Hindlimb muscle (tissue), 1 donor: Measurements from ENCODE around the gene GRN. TPM values are rescaled to one million over a fixed set of nuclear protein-coding genes. Genes with fewer than 3 reads are reported as not detected.
A peak's percentile ranks its signal among the peaks of the same experiment; 100 is the strongest.
"Not testable (repeated sequence)": the region's sequence is repeated elsewhere in the genome, so short reads cannot be mapped to it uniquely, and the experiment has no call there.

Experiments
- DNase-seq: peaks from one replicate; pipeline ENCODE4 v3.0.0-alpha.2; 2013
- polyA plus RNA-seq: library from polyadenylated mRNA; unstranded; fragments of 120-200 nt; gene quantifications from one replicate; pipeline ENCODE4 v1.2.1, GENCODE V29; 2013; ENCODE audit not compliant: insufficient read length

Gene GRN
- polyA plus RNA-seq, 1 donor = 277 TPM

DNA sequence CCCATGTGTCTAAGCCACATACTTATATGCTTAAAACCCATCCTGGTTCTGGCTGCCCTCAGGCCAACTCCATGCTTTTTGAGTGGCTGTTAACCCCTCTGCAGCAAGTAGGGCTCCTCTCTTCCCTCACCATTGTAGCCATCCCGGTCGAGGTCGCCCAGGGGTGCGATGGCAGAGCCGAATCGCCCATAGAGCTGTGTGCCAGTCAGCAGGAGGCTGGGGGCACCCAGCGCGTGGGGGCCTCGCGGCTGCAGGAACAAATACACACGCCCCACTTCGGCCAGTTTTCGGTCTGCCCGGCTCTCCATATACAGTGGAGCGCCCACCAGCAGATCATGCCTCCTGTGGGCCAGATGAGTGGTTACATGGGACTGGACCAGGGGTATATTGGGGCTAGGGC, 38.3 kb downstream of the GRN start:
- DNase-seq = no peak

DNA sequence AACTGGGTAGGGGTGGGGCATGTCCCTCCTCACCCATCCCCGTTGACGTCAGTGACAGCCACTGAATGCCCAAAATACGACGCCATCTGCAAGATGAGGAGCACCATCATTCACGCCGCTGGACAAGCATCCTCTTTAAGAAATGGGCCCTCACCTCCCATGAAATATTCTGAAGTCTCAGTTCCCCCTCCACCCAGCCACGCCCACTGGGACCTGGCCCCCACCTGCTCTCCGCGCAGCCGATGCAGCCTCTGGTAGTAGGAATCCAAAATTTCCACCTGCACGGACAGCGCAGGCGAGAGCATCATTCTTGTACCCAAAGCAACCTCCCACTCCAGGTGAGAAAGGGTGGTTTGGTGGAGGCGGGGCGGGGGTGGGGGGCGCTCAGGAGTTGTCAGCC, 38.8 kb downstream of the GRN start:
- no peak for DNase-seq

DNA sequence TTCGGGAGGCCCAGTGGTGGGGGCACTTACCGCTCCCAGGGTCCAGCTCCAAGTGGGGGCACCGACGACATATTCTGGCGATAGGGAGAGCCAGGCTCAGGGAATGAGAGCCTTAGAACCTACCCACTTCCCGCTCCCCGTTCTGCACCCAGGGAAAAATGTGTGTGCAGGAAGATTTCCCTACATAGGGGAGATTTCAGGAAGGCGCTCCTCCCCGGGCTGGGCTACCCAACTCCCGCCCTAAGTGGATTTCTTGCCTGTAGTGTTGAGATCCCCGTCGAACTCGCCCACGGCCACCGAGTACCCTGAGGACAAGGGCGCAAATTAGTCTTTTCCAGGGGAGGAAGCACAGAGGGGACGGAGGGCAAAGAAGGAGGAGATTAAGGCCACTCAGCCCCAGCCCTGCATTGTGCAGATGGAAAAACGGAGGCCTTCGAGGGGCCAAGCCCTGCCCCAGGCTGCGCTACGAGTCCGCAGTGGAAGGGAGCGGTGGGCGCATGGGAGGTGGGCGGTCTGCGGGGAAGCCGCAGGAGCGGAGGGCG, 39.2 kb downstream of the GRN start:
- DNase-seq = no peak

DNA sequence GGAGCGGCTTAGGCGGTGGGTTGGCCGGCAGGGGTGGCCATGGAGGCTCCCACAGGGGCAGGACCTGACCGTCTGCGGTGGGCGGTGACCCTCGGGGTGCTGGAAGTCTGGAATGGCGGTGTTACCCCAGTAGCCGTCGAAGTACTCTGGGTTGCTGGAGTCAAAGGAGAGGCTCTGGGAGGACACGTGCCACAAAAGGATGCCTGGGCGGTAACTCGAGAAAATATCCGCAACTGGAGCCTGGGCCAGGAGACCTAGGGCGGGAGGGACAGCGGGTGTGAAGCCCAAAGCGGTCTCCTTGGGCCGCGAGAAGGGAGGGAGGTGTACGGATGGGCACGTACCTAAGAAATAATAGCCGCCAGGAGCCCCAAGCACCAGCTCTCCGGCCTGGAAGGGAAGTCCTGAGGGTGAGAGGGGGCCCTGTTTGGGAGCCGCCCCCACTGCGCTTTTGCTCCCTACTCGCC, 39.8 kb downstream of the GRN start:
- no peak for DNase-seq

DNA sequence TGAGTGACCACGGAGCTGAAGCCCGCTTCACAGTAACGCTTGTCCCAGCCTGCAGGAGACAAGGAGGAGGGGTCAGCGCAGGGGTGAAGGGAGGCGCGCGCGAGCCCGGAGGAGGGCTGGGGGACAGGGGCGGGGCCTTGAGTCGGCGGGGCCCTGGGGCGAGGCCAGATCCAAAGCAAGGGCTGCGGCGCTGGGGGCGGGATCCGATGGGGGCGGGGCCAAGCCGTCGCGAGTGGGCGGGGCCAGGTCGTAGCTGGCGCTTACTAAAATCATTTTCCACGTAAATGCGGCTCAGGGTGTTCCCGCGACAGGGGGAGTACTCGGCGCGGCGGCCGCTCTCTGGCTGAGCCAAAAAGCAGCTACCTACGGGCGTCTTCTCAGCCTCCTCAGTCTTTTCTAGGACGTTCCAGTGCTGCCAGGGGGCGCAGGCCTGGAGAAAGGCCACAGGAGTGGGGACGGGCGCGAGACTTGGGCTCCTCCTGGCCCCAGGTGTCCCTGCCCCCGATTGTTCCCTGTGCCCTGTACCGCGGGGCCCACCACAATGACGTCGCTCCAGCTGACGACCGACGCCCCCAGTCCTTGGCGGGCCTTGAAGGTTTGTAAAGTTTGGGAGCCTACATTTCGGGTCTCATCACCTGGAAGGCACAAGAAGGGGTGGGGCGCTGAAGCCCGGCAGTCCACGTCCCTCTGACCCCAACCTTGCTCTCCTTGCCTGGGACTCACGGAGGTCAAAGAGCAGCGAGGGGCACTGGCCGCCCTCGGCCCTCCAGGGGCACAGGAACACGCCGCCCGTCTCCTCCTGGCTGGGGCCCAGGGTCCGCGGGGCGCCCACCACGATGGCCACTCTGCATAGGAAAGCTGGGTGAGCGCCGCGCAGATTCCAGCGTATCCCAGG, 40.4 kb downstream of the GRN start:
- DNase-seq = peak; percentile 79

DNA sequence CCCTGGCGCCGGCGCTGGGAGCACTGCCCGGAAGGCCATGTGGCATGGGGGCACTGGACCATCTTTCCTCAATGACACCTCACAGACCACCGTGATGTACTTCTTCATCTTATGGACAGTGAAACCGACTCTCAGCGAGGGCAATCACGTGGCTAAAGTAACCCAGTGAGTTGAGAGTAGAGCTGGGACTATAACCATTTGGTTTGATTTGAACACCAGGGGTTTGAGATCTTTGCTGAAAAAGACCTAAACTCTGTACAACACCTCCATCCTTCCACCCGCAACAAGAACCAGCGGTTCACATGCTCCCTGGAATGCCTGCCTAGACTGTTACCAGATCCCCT, 41.1 kb downstream of the GRN start:
- DNase-seq = no peak

DNA sequence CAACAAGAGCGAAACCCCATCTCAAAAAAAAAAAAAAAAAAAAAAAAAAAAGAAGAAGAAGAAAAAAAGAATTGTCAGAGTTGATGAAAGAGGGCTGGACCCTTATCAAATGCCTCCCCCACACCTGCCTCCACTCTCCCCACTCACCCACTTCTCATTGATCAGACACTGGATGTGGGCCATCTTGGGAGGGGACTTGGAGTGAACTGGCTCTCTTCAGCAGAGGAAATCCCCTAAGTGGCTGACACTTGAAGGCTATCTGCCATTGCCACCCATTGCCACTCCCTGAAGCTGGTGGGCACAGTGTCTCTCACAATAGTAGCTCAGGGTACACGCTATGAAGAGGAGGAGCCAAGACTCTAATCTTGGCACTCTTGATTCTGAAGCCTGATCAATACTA, 42.7 kb downstream of the GRN start:
- no peak for DNase-seq

DNA sequence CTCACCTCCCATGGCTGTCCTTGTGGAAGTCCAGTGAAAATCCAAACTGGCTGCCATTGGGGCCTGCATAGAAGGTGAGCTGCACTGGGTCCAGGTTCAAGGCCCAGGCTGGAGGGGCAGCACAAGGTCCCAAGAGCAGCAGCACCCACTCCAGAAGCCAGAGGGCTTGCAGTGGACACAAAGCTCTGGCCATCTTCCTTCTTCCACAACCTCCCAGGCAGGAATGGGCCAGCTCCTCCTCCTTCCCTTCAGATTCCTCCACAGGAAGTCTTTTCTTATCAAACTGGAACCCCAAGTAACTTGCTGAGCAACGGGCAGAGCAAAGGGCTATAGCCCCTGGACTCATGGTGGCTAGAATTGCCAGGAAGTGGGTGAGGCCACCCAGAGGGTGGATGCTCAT, 44.2 kb downstream of the GRN start, which contains the start of gene ITGA2B:
Gene ITGA2B, minus strand, starts transcription at position 369 of the 400 bp plus-strand sequence. Its CDS starts 176 bp downstream, at position 193.
- no peak for DNase-seq

DNA sequence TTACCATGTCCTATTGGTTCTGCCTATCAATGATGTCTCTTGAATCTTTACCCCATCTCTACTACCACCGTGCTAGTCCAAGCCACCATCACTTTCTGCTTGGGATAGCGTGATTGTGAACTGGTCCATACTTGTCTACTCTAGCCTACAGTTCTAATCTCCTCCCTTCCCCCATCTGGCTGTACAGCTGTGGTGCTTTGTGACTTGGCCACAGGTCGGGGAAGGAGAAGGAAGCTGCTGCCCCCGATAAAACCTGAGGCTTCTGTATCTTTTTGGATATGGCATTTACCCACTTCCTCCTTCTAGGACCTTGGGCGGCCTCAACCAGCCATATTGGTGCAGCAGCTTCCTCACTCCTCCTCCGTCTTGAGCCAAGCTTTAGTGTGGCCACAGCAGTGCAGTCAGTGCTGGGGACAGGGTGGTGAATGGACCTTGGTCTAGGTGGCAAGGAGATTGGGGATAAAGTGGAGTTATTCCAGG, 44.7 kb downstream of the GRN start:
- no peak for DNase-seq

DNA sequence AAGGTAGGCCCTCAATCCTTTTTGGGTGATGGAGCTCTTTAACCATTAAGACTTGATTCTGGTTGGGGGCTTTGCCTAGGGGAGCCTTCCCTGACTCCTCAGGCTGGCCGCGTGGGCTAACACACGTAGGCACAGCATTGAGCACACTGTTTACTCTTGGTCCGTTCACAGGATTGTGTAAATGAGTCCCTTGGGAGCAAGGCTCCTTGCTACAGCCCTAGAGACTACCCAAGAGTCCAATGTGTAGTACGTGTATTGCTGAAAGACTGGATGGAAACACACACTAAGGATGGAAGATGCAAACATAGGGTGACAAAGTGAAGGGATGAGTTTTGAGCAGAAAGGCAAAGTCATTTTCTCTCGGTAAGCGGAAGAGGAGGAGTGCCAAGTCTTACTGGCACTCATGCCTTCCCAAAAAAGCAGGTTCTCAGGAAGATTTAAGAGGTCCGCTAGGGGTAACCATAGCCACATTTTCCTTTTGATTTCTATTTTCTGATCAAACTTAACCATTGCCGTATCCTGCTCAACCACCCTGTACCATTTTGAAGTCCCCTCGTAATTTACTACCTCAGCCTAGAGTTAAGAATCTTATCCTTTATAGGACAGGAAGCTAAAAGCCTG, 45.3 kb downstream of the GRN start:
- DNase-seq = no peak

DNA sequence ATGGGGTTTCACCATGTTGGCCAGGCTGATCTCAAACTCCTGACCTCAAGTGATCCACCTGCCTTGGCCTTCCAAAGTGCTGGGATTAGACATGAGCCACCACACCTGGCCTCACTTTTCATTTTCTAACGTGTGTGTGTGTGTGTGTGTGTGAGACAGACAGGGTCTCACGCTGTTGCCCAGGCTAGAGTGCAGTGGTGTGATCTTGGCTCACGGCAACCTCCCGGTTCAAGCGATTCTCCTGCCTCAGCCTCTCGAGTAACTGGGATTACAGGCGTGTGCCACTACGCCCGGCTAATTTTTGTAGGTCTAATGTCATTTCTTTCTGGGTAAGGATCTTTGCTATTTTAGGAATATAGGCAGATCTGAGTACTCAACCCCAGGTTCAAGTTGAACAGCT, 49.0 kb downstream of the GRN start:
- DNase-seq = not testable (repeated sequence)

DNA sequence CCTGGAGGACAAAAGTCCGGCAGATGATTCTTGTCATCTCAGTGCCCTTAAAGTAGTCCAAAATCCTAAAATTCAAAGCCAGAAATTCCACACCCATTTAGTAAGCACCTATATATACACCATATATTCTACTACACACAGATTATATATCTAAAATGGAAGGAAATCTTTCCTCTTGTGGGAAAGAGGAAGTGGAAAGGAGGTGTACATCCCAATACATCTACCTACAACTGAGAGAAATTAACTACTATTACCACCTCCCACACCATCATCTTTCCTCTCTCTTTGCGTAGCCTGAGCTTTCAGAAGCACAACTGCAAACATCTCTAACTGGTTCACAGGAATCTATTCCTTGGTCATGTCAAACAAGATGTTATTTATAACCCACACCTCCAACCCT, 49.7 kb downstream of the GRN start:
- no peak for DNase-seq

DNA sequence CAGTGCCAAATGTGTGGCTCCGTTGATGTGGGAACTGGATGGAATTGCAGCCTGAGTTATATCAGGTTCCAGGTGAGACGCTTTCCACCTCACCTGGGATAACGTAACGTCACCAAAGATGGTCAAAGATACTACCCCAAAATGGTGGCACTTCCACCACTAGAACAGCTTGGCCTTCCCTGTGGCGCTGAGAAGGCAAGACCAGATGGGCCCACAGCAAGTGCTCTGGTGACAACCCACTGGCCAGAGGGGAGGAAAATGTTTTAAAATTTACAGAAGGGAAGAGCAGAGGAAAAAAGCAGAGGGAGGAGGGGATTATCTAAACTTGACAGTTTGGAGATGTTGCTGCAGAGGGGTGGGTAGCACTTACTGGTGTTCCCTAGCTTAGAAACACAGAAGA, 51.8 kb downstream of the GRN start:
- DNase-seq = no peak

DNA sequence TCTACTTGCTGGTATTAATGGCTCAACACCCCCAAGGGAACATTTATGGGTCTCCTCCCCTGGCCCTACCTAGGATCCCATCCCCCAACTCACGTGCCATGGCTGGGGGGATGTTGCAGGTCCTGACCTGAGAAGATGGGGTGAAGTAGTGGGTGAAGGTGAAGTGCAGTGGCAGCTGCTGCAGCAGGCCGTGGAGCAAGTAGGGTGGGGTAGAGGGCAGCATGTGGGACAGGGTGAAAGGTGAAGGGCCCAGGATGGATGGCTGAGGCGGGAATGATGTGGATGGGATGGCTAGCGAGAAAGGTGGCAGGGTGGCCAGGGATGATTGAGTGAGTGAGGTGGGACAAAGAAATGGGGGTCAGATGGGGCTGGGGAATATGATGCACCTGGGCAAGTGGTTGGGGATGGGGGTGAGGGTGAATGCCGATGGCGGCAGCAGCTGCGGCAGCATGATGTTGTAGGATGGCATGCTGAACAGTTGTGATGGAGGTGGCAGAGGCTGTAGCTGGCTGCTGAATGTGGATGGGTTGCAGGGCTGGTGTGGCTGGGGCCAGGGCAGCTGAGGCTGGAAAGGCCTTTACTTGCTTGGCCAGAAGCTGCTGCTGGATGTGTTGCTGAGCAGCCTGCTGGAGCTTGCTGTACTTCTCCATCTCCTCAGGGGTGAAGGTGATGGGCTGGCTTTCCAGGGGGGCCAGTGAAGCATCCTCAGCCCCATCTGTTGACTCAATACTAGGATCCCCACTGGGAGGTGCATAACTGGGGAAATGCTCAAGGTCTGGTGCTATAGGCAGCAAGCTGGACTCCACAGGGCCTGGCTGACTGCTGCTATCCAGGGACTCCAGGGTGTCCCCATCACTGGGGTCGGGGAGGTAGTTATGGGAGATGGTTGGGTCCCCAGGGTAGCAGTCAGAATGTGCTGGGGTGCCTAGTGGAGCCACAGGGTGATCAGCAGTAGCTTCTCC, 52.7 kb downstream of the GRN start:
- DNase-seq = no peak

DNA sequence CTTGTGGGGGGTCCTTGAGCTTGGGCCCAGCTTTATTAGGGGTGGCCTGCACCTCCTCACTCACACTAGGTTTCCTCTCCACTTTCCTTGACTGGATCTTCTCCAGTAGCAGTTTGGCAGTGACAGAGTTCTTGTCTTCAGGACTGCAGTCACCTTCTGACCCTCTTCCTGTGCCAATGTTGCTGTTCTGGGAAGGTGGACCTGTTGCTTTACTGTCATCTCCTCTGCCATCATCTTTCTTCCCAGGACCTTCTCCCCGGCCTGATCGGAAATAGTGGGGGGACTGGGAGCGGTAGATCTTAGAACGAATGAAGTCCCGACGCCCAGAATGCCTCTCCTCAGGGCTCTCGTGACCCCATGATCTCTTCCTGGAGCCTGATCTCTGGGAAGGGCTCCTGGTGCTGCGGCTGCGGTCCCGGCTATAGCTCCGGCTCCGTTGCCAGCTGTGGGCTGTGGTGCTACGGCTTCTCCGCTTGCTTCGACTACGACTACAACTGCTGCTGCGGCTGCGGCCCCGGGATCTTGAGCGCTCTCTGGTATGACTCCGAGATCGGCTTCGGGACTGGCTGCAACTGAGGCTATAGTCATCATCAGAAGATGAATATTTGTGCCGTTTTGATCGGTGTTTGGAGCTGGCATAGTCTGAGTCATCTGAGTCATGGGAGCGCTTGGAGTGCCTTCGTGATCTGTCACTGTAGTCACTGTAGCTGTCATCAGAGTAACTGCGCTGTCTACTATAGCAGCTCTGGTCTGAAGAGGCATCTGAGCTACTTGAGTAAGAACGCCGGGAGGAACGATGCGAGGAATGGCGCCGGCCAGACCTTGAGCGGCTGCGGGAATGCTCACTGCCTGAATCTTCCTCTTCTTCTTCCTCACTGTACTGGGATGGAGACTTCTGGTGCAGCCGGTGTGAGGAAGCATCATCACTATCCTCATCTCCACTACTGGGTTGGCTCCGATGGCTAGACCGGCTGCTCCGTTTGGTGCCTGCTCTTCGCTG, 53.9 kb downstream of the GRN start:
- no peak for DNase-seq

DNA sequence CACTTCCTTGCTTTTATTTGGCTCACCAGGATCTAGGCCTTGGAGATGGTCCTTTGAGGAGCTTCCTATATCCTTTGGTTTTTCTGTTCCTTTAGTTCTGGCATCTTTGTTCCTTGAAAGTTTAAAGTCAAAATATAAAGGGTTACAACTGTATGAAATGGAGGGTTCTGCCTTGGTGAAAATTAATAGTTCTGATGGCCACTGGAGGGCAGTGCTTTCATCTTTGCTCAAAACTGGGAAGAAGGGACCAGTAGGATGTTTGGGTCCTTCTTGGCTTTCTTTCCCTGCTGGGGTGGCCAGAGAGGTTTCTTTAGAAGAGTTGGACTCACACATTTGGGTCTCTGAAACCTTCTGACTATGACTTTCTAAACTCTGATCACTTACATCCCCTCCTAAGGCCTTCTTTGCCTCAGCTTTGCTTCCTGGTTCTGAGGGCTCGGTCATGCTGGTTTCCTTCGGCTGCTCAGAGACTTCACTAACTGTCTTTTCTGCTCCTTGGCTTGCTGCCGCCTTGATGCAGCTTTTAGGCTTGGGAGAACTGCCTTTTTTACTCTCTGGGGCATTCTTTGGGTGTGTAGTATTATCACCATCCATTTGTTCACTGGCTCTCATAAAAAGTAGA, 55.2 kb downstream of the GRN start:
- DNase-seq = no peak
